Gastrocnemius medialis (tissue), 4 donors: ENCODE data around the gene GAA. TPM values are rescaled to one million over a fixed set of nuclear protein-coding genes. Genes with fewer than 3 reads are reported as not detected.

ENCODE experiments used
- ATAC-seq, 2 donors: fragments of 150-250 bp; one replicate each; pipeline ENCODE4 v1.9.1; 2016
- DNase-seq, 2 donors: peaks; one replicate each; pipeline ENCODE4 v3.0.0-alpha.2; 2019
- H3K27ac ChIP-seq, 4 donors: fragments of 200-600 bp; sonication (generic); 1 replicate in 1 of 4; 2 replicates in 3 of 4; pipeline ENCODE4 v1.5.1; 2016 to 2018; ENCODE audit warnings: mild to moderate bottlenecking in 2 of 4, moderate library complexity in 1 of 4
- H3K27me3 ChIP-seq, 3 donors: fragments of 200-600 bp; sonication (generic) in 2 of 3; 1 replicate in 1 of 3; 2 replicates in 2 of 3; pipeline versions ENCODE4 v1.5.1 to v1.6.0; 2016 to 2019; ENCODE audit warnings: mild to moderate bottlenecking in 1 of 3, moderate library complexity in 1 of 3
- H3K36me3 ChIP-seq, 2 donors: fragments of 200-600 bp; sonication (generic) in 1 of 2; one replicate each; pipeline ENCODE4 v1.5.1; 2017 to 2018
- H3K4me1 ChIP-seq, 2 donors: fragments of 200-600 bp; sonication (generic) in 1 of 2; one replicate each; pipeline ENCODE4 v1.5.1; 2016 to 2017; ENCODE audit warnings: mild to moderate bottlenecking in 2 of 2
- H3K4me3 ChIP-seq, 4 donors: fragments of 200-600 bp; sonication (generic) in 3 of 4; 1 replicate in 1 of 4; 2 replicates in 3 of 4; pipeline ENCODE4 v1.5.1; 2016 to 2019; ENCODE audit warnings: mild to moderate bottlenecking in 2 of 4
- H3K9me3 ChIP-seq, 3 donors: fragments of 200-600 bp; sonication (generic) in 2 of 3; 1 replicate in 1 of 3; 2 replicates in 2 of 3; pipeline ENCODE4 v1.5.1; 2016 to 2019
- CTCF ChIP-seq, 5 experiments: fragments of 450-650 bp in 3 of 5; fragments of 200-600 bp in 2 of 5; sonication (generic) in 2 of 5; IDR thresholded peaks in 4 of 5; conservative IDR thresholded peaks in 1 of 5; 1 replicate in 4 of 5; 2 replicates in 1 of 5; pipeline ENCODE4 v1.5.1; 2016 to 2019; ENCODE audit warnings: antibody characterized with exemption in 5 of 5, mild to moderate bottlenecking in 3 of 5, moderate library complexity in 3 of 5
- POLR2A ChIP-seq, 2 donors: fragments of 450-650 bp; IDR thresholded peaks; one replicate each; pipeline ENCODE4 v1.6.1; 2017; ENCODE audit warnings: antibody characterized with exemption in 2 of 2, mild to moderate bottlenecking in 2 of 2, moderate library complexity in 2 of 2
- in situ Hi-C, 4 donors: fragments of 200-750 bp; cut with MboI; loops; one replicate each; pipeline versions ENCODE4 v1.15.0 to v1.8.0; 2017; ENCODE audit warnings: low sequenced_read_pairs in 4 of 4
- intact Hi-C: fragments of 100-400 bp; cut with DNase I; formaldehyde crosslinking; loops from one replicate; pipeline ENCODE4 v1.15.1; 2023; ENCODE audit warnings: low total_unique reads
- total RNA-seq, 4 donors: library from RNA; depleted of rRNA; stranded (reverse); fragments of >200 nt; gene quantifications; one replicate each; pipeline versions ENCODE4 v1.1.0 to v1.2.3, GENCODE V29; 2016

GAA gene
- total RNA-seq, 4 donors from 2014 or later, result 39.2 to 72.3 (median 70.1) TPM

GRCh38 chr17:80146121-80147034, 45.0 kb downstream of the GAA start:
- no peak for TF ChIP-seq POLR2A (IDR thresholded peaks at IDR 0.05)
- no peak for TF ChIP-seq CTCF (IDR thresholded peaks at IDR 0.05 in 4 of 5, conservative IDR thresholded peaks at IDR 0.05 in 1 of 5)
- Histone ChIP-seq H3K27ac (peak overlapping the region; percentile 95 to 98 (median 97)), H3K36me3 (peaks cover 0 to 27% of the 10 kb centered on the region in 2 donors), H3K9me3 (no peaks in the 10 kb centered on the region), H3K4me3 (peak overlapping the region; percentile 77 to 95 (median 88)), H3K4me1 (peaks cover 15 to 16% of the 10 kb centered on the region in 2 donors), H3K27me3 (no peaks in the 10 kb centered on the region)
- intact Hi-C loops, result loop anchor here (1.0 to 5.0 kb wide), 5 partner anchors 45 to 216 kb away; partner anchors contain the start of genes GAA and RNF213
- ATAC-seq, result peak; percentile 2 to 16
- in situ Hi-C loops, result no loop called here
- peak; percentile 12 to 16 for DNase-seq

GRCh38 chr17:80147035-80147822, 45.8 kb downstream of the GAA start, which contains the start of gene EIF4A3:
Gene EIF4A3 (minus strand): TSS chr17:80147128. CDS start chr17:80146961, 167 bp downstream.
- H3K4me3 ChIP-seq, result peak within 1 kb of the TSS; percentile 88 to 95 (median 90)
- in situ Hi-C loops, result no loop called here
- peak within 1 kb of the TSS; percentile 95 to 98 (median 97) for H3K27ac ChIP-seq
- H3K9me3 ChIP-seq, result no peaks in the 10 kb centered on the region
- peak; percentile 98 to 99 for ATAC-seq
- peaks cover 0 to 18% of the 10 kb centered on the region in 2 donors for H3K36me3 ChIP-seq
- intact Hi-C loops, result loop anchor here (1.0 to 5.0 kb wide), 5 partner anchors 46 to 215 kb away; partner anchors contain the start of genes GAA and RNF213
- H3K4me1 ChIP-seq, result peaks cover 15 to 16% of the 10 kb centered on the region in 2 donors
- peak; percentile 97 to 98 for DNase-seq
- H3K27me3 ChIP-seq, result no peaks in the 10 kb centered on the region
- TF ChIP-seq POLR2A (IDR thresholded peaks at IDR 0.05) (peak; percentile 93 to 94), CTCF (IDR thresholded peaks at IDR 0.05 in 4 of 5, conservative IDR thresholded peaks at IDR 0.05 in 1 of 5) (no peak)

- intact Hi-C loops (no loop called here), in situ Hi-C loops (no loop called here)
- DNase-seq, result no peak
- Histone ChIP-seq H3K27me3 (no peaks in the 10 kb centered on the region), H3K9me3 (no peaks in the 10 kb centered on the region), H3K36me3 (no peaks in the 10 kb centered on the region), H3K27ac (no peak overlapping the region), H3K4me3 (no peak overlapping the region), H3K4me1 (peaks cover 0 to 5% of the 10 kb centered on the region in 2 donors)
- TF ChIP-seq POLR2A (IDR thresholded peaks at IDR 0.05) (no peak), CTCF (IDR thresholded peaks at IDR 0.05 in 4 of 5, conservative IDR thresholded peaks at IDR 0.05 in 1 of 5) (no peak)
- ATAC-seq, result no peak
These were observed 50.0 kb downstream of the GAA start for GRCh38 chr17:80151333-80151732.

- intact Hi-C loops, result no loop called here
- H3K27me3 ChIP-seq, result no peaks in the 10 kb centered on the region
- in situ Hi-C loops, result no loop called here
These were observed 50.8 kb downstream of the GAA start for GRCh38 chr17:80152081-80152702.

More at GRCh38 chr17:80152081-80152702, 50.8 kb downstream of the GAA start:
- TF ChIP-seq CTCF (IDR thresholded peaks at IDR 0.05 in 4 of 5, conservative IDR thresholded peaks at IDR 0.05 in 1 of 5) (no peak), POLR2A (IDR thresholded peaks at IDR 0.05) (no peak)
- Histone ChIP-seq H3K4me1 (peaks cover 0 to 5% of the 10 kb centered on the region in 2 donors), H3K9me3 (no peaks in the 10 kb centered on the region), H3K27ac (no peak overlapping the region), H3K36me3 (no peaks in the 10 kb centered on the region), H3K4me3 (no peak overlapping the region)
- DNase-seq, result no peak
- ATAC-seq, result no peak
